Esophagus squamous epithelium (tissue), 5 donors: ENCODE results near the gene S100A6. TPM values are rescaled to one million over a fixed set of nuclear protein-coding genes. Genes with fewer than 3 reads are reported as not detected.

ENCODE experiments used
- DNase-seq: peaks from one replicate; lab custom pipeline; 2025; lab: John Stamatoyannopoulos, UW
- H3K27ac ChIP-seq, 4 donors: fragments of 200-600 bp; sonication (generic); one replicate each; pipeline ENCODE4 v1.5.1; 2016 to 2019; ENCODE audit warnings: mild to moderate bottlenecking in 1 of 4
- H3K27me3 ChIP-seq, 4 donors: fragments of 200-600 bp; sonication (generic); 1 replicate in 3 of 4; 2 replicates in 1 of 4; pipeline versions ENCODE4 v1.5.1 to v1.6.0; 2017 to 2021; ENCODE audit warnings: antibody characterized with exemption in 1 of 4
- H3K36me3 ChIP-seq, 3 donors: fragments of 200-600 bp; sonication (generic); one replicate each; pipeline ENCODE4 v1.5.1; 2016 to 2019
- H3K4me1 ChIP-seq, 3 donors: fragments of 200-600 bp; sonication (generic); one replicate each; pipeline ENCODE4 v1.5.1; 2017 to 2019
- H3K4me3 ChIP-seq, 4 donors: fragments of 200-600 bp; sonication (generic); 1 replicate in 3 of 4; 2 replicates in 1 of 4; pipeline ENCODE4 v1.5.1; 2016 to 2019; ENCODE audit warnings: mild to moderate bottlenecking in 2 of 4, moderate library complexity in 1 of 4
- H3K9me3 ChIP-seq, 3 donors: fragments of 200-600 bp; sonication (generic); one replicate each; pipeline ENCODE4 v1.5.1; 2016 to 2019
- CTCF ChIP-seq, 6 experiments: fragments of 450-650 bp in 4 of 6; fragments of 200-600 bp in 2 of 6; sonication (generic) in 2 of 6; IDR thresholded peaks; one replicate each; pipeline ENCODE4 v1.5.1; 2016 to 2019; ENCODE audit warnings: antibody characterized with exemption in 6 of 6, mild to moderate bottlenecking in 4 of 6, moderate library complexity in 4 of 6
- POLR2A ChIP-seq, 4 donors: fragments of 450-650 bp; IDR thresholded peaks; one replicate each; pipeline ENCODE4 v1.6.1; 2017; ENCODE audit warnings: antibody characterized with exemption in 4 of 4, mild to moderate bottlenecking in 4 of 4, moderate library complexity in 3 of 4
- WGBS, 2 donors: methylation state at CpG; one replicate each; pipeline ENCODE4 v1.1.5; 2018; 5-methylcytosine and 5-hydroxymethylcytosine counted together
- intact Hi-C: fragments of 100-400 bp; cut with DNase I; formaldehyde crosslinking; loops from one replicate; pipeline ENCODE4 v1.15.0; 2022
- total RNA-seq, 4 donors: library from RNA; depleted of rRNA; stranded (reverse); fragments of >200 nt; gene quantifications; one replicate each; pipeline ENCODE4 v1.1.0, GENCODE V29; 2016
- donor health status: DM: yes; HTN: yes; CAD: no.

Gene S100A6
- total RNA-seq, 4 donors from 2014 or later, result 270 to 943 (median 394) TPM

- intact Hi-C loops, result no loop called here
- Histone ChIP-seq H3K27ac (peak overlapping the region; percentile 88 to 94 (median 92)), H3K36me3 (peaks cover 0 to 20% (median 0%) of the 10 kb centered on the region in 3 donors), H3K4me3 (no peak overlapping the region), H3K4me1 (peaks cover 79 to 100% (median 86%) of the 10 kb centered on the region in 3 donors), H3K9me3 (no peaks in the 10 kb centered on the region), H3K27me3 (no peaks in the 10 kb centered on the region)
- TF ChIP-seq POLR2A (IDR thresholded peaks at IDR 0.05), result no peak
- no peak for TF ChIP-seq CTCF (IDR thresholded peaks at IDR 0.05)
- 83 to 84% methylated on average over 12 to 18 of the region's 19 CpGs for WGBS, 2 donors
- DNase-seq, result no peak
Observed at GRCh38 chr1:153547560-153548551, 12.1 kb upstream of the S100A6 start.

GRCh38 chr1:153546796-153547559 is 11.2 kb upstream of the S100A6 start:
- WGBS, 2 donors, result 48 to 61% methylated on average over 8 to 10 of the region's 14 CpGs
- H3K4me3 ChIP-seq, result peak overlapping the region in 2 of 4 donors; percentile 49 to 64
- no peaks in the 10 kb centered on the region for H3K9me3 ChIP-seq
- TF ChIP-seq POLR2A (IDR thresholded peaks at IDR 0.05) (no peak), CTCF (IDR thresholded peaks at IDR 0.05) (no peak)
- intact Hi-C loops, result no loop called here
- peaks cover 87 to 100% (median 93%) of the 10 kb centered on the region in 3 donors for H3K4me1 ChIP-seq
- H3K36me3 ChIP-seq, result peaks cover 0 to 13% (median 0%) of the 10 kb centered on the region in 3 donors
- no peak for DNase-seq
- peak overlapping the region; percentile 88 to 94 (median 92) for H3K27ac ChIP-seq
- H3K27me3 ChIP-seq, result no peaks in the 10 kb centered on the region

- Histone ChIP-seq H3K27ac (peak overlapping the region; percentile 88 to 94 (median 92)), H3K4me3 (peak overlapping the region in 3 of 4 donors; percentile 47 to 64 (median 49)), H3K4me1 (peaks cover 93 to 100% (median 96%) of the 10 kb centered on the region in 3 donors), H3K9me3 (no peaks in the 10 kb centered on the region), H3K36me3 (peaks cover 0 to 8% (median 0%) of the 10 kb centered on the region in 3 donors), H3K27me3 (no peaks in the 10 kb centered on the region)
- no peak for TF ChIP-seq POLR2A (IDR thresholded peaks at IDR 0.05)
- intact Hi-C loops, result no loop called here
- 67 to 73% methylated on average over 7 of the region's 8 CpGs for WGBS, 2 donors
- DNase-seq, result no peak
Observed at GRCh38 chr1:153546371-153546770, 10.6 kb upstream of the S100A6 start.

GRCh38 chr1:153545067-153546055 is 9.6 kb upstream of the S100A6 start, which contains the start of gene S100A4:
Gene S100A4 (minus strand): TSS chr1:153545806. CDS start chr1:153544794, 1,012 bp downstream.
- peaks cover 96 to 100% (median 99%) of the 10 kb centered on the region in 3 donors for H3K4me1 ChIP-seq
- H3K4me3 ChIP-seq, result peak within 1 kb of the TSS; percentile 20 to 64 (median 48)
- peak in 3 of 4 donors; percentile 20 to 57 (median 57) for TF ChIP-seq POLR2A (IDR thresholded peaks at IDR 0.05)
- peak in 2 of 6 experiments; percentile 3 to 18 for TF ChIP-seq CTCF (IDR thresholded peaks at IDR 0.05)
- 8 to 17% methylated on average over 9 to 11 of the region's 19 CpGs for WGBS, 2 donors
- no peaks in the 10 kb centered on the region for H3K9me3 ChIP-seq
- peaks cover 0 to 8% (median 0%) of the 10 kb centered on the region in 3 donors for H3K36me3 ChIP-seq
- H3K27me3 ChIP-seq, result no peaks in the 10 kb centered on the region
- H3K27ac ChIP-seq, result peak within 1 kb of the TSS; percentile 88 to 94 (median 92)
- DNase-seq, result peak; percentile 76
- intact Hi-C loops, result no loop called here
